Astrocyte of the cerebellum (primary cell): ENCODE measurements around the gene DND1.
"Not testable (repeated sequence)": the region's sequence is repeated elsewhere in the genome, so short reads cannot be mapped to it uniquely, and the experiment has no call there.

Experiments
- DNase-seq: peaks from one replicate; pipeline ENCODE4 v3.0.0-alpha.2; 2011; ENCODE audit warnings: low read depth
- H3K4me3 ChIP-seq: 2 replicates; pipeline ENCODE4 v1.5.1; 2011; ENCODE audit warnings: mild to moderate bottlenecking, low read depth, low read length, moderate library complexity
- CTCF ChIP-seq: IDR thresholded peaks from 2 replicates; pipeline ENCODE4 v1.5.1; 2012; ENCODE audit warnings: low read length, low read depth, moderate library complexity, mild to moderate bottlenecking; ENCODE audit errors: missing control alignments
- in situ Hi-C: cut with HindIII; loops from 2 replicates; pipeline ENCODE4 v1.10.0; 2017; ENCODE audit warnings: low sequenced_read_pairs

Gene DND1

DNA sequence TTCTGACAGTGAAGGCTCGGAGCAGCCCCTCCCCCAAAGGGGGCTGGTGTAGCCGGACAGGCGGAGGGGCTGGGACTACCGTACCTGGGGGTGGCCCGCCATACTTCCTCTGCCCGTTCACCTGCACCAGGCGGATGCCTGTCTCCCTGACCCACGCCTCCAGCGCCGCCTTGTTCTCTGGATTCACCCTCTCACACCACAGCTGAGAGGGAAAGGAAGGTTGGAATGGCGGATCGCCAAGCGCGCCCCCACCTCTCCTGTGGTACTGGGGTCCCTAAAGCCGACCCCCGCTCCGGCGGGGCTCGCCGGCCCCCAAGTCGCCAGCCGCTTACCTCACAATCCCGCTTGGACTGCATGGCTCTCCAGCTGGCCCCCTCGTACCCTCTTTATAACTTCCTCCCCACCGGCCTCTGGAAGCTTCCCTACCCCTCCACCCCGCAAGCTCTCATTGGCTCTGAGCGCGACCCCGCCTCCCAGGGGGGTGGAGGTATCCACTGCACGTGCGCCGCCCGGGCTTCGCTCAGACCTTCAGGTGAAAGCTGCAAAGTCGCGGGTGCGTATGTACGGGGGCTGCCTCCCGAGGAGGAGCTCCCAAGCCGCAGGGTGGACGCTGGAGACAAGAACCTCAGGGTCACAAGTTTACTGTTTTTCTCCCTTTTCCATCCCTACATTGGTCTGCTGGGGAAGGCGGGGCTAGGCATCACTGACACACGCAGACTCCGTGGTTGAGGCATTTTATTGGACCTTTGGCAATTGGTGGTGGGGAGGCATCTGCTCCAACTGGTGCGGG, at the start of gene DND1:
Gene DND1 (minus strand): TSS at position 390 of the 790 bp plus-strand sequence. CDS start 34 bp downstream, at position 356.
- H3K4me3 ChIP-seq, result no peak within 1 kb of the TSS
- in situ Hi-C loops, result no loop called here
- no peak for DNase-seq
- no peak for TF ChIP-seq CTCF

DNA sequence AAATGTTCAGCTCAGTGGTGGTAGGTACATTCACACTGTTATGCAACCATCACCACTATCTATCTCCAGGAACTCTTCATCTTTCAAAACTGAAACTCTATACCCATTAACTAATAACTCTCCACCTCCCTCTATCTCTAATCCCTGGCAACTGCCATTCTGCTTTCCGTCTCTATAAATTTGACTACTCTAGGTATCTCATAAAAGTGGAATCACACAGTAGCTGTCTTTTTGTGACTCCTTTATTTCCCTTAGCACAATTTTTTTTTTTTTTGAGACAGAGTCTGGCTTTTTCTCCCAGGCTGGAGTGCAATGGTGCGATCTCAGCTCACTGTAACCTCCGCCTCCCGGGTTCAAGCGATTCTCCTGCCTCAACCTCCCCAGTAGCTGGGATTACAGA, 48.0 kb upstream of the DND1 start:
- in situ Hi-C loops, DNase-seq, H3K4me3 ChIP-seq: not testable (repeated sequence)

GRCh38 chr5:140720738-140721137, 47.4 kb upstream of the DND1 start:
- in situ Hi-C loops, DNase-seq, H3K4me3 ChIP-seq: not testable (repeated sequence)

DNA sequence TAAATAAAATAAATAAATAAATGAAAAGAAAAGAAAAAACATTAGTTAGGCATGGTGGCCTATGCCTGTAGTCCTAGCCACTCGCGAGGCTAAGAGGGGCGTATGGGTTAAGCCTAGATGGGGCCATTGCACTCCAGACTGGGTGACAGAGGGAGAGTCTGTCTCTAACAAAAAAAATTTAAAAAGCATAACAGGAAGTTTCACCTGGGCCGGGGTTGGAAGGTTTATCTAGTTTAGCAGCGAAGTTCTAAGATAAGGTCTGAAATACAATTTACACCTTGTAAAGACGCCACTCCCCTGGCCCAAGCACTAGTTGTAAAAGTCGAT, 44.9 kb upstream of the DND1 start:
- no peak overlapping the region for H3K4me3 ChIP-seq
- in situ Hi-C loops, result no loop called here
- no peak for TF ChIP-seq CTCF

GRCh38 chr5:140716238-140716637, 42.9 kb upstream of the DND1 start:
- DNase-seq, H3K4me3 ChIP-seq, in situ Hi-C loops: not testable (repeated sequence)

More for the DNA sequence above, 44.9 kb upstream of the DND1 start:
- DNase-seq, result no peak

DNA sequence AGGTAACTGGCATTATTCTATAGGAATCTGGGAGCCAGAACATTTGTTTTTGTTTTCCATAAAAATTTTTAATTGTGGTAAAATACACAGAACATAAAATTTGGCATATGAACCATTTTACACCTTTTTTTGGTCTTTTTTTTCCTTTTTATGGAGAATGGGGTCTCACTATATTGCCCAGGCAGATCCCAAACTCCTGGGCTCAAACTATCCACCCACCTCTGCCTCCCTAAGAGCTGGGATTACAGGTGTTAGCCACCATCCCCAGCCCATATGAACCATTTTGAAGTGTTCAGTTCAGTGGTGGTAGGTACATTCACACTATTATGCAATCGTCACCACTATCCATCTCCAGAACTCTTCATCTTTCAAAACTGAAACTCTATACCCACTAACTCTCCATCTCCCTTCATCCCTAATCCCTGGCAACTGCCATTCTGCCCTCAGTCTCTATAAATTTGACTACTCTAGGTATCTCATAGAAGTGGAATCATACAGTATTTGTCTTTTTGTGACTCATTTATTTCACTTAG, 40.3 kb upstream of the DND1 start:
- TF ChIP-seq CTCF, result no peak
- in situ Hi-C loops, result no loop called here
- DNase-seq, result no peak
- H3K4me3 ChIP-seq, result no peak overlapping the region

DNA sequence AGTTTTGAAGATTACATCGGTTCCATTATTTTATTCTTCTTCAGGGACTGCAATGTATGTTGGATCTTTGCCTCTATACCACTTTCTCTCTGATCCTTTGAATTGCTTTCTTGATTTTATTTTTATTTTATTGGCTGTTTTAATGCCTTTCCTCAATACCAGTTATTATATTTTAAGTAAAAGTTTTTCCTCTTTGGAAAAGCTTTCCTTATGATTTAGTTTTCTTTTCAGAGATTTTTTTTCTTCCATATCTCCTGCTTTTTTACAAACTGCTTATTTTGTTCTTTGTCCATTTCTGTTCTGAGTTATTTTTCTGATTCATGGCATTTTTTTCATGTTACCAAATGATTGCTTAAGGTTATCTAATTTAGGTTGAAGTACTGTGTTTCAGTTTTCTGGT, 38.4 kb upstream of the DND1 start:
- TF ChIP-seq CTCF, result no peak
- no peak overlapping the region for H3K4me3 ChIP-seq
- DNase-seq, result no peak

GRCh38 chr5:140710899-140711552, 37.6 kb upstream of the DND1 start:
- peak overlapping the region; percentile 66 for H3K4me3 ChIP-seq
- TF ChIP-seq CTCF, result no peak
- in situ Hi-C loops, result no loop called here
- DNase-seq, result peak; percentile 94

More for the DNA sequence above, 38.4 kb upstream of the DND1 start:
- in situ Hi-C loops, result no loop called here

- H3K4me3 ChIP-seq, DNase-seq, in situ Hi-C loops: not testable (repeated sequence)
Measured at GRCh38 chr5:140708787-140709186, 35.4 kb upstream of the DND1 start.
